Astrocyte of the cerebellum (primary cell): Measurements from ENCODE around the gene SP140.

Experiments used
- DNase-seq: peaks from one replicate; pipeline ENCODE4 v3.0.0-alpha.2; 2011; ENCODE audit warnings: low read depth
- H3K4me3 ChIP-seq: 2 replicates; pipeline ENCODE4 v1.5.1; 2011; ENCODE audit warnings: mild to moderate bottlenecking, low read depth, low read length, moderate library complexity
- CTCF ChIP-seq: IDR thresholded peaks from 2 replicates; pipeline ENCODE4 v1.5.1; 2012; ENCODE audit warnings: low read length, low read depth, moderate library complexity, mild to moderate bottlenecking; ENCODE audit errors: missing control alignments
- in situ Hi-C: cut with HindIII; loops from 2 replicates; pipeline ENCODE4 v1.10.0; 2017; ENCODE audit warnings: low sequenced_read_pairs

SP140 gene

GRCh38 chr2:230358305-230358704, 132.8 kb downstream of the SP140 start:
- H3K4me3 ChIP-seq: no peak overlapping the region
- in situ Hi-C loops: no loop called here
- TF ChIP-seq CTCF: no peak
- no peak for DNase-seq

- in situ Hi-C loops: no loop called here
Measured at GRCh38 chr2:230360028-230360427, 134.5 kb downstream of the SP140 start.

GRCh38 chr2:230362030-230362691, 136.6 kb downstream of the SP140 start:
- in situ Hi-C loops: no loop called here
- H3K4me3 ChIP-seq: no peak overlapping the region
- DNase-seq: no peak
- no peak for TF ChIP-seq CTCF

More at GRCh38 chr2:230360028-230360427, 134.5 kb downstream of the SP140 start:
- no peak overlapping the region for H3K4me3 ChIP-seq
- TF ChIP-seq CTCF: no peak
- no peak for DNase-seq
